ENCODE data around the gene CHID1.

Gene CHID1

GRCh38 chr11:947744-948143 is 37.1 kb upstream of the CHID1 start:
- no peak for TF ChIP-seq POLR2A (IDR thresholded peaks at IDR 0.05; ENCODE audit: low read depth, low read length)
- no peak for TF ChIP-seq TAF1 (IDR thresholded peaks at IDR 0.05; ENCODE audit: borderline replicate concordance, low read depth, low read length)
- no peak for TF ChIP-seq POLR2AphosphoS5 (IDR thresholded peaks at IDR 0.05; ENCODE audit: low read depth, low read length)
- FAIRE-seq (no peak), DNase-seq (ENCODE audit: insufficient read length) (no peak)

DNA sequence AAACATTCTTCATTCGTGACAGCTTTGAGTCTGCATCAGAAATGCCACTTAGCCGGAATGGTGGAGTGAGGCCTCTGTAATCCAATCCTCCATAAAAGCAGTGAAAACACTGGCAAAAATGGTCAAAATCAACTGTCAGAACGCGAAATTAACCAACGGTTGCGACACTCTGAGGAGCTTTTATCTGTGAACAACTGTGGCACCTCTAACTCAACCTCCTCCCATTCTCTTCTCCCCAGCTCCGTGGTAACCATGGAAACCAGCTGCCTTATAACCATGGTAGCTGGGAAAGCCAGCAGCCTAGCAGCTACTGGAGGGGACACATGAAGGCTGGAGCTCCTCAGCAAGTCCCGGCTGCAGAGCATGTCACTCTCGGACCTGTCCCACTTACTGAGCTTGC is 35.4 kb upstream of the CHID1 start:
- FAIRE-seq = no peak
- DNase-seq (ENCODE audit: insufficient read length) = no peak
- no peak for TF ChIP-seq POLR2A (IDR thresholded peaks at IDR 0.05; ENCODE audit: low read depth, low read length)
- TF ChIP-seq TAF1 (IDR thresholded peaks at IDR 0.05; ENCODE audit: borderline replicate concordance, low read depth, low read length) = no peak
- TF ChIP-seq POLR2AphosphoS5 (IDR thresholded peaks at IDR 0.05; ENCODE audit: low read depth, low read length) = no peak

DNA sequence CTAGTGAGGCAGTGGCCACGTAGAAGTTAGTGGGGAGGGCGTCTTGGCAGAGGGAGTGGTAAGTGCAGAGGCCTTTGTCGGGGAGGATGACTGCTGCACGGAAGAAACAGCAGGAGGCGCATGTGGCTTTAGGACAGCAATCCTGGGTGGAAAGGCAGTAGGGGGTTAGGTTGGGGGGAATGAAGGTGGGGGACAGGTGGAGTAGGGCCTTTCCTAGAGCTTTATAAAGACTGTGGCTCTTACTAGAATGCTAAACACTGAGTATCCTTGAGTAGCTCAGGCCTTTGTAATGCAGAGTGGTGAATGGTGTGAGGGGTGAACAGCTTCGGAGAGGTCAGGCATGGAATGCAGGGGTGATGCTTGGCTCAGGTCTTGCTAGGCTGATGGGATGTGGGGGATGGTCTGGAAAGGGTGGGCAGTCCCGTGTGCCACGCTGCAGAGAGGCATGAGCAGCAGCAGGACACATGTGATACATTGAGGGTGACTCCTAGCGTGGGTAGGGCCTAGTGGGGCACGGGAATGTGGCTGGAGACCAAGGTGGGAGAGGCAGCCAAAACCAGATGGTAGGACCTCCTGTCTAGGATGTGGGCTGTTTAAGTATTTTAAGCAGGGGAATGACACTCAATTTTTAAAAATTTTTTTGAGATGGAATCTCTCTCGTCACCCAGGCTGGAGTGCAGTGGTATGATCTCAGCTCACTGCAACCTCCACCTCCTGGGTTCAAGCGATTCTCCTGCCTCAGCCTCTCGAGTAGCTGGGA is 34.3 kb upstream of the CHID1 start:
- DNase-seq (ENCODE audit: insufficient read length) (no peak), FAIRE-seq (no peak)
- no peak for TF ChIP-seq POLR2A (IDR thresholded peaks at IDR 0.05; ENCODE audit: low read depth, low read length)
- TF ChIP-seq POLR2AphosphoS5 (IDR thresholded peaks at IDR 0.05; ENCODE audit: low read depth, low read length) = no peak
- no peak for TF ChIP-seq TAF1 (IDR thresholded peaks at IDR 0.05; ENCODE audit: borderline replicate concordance, low read depth, low read length)

DNA sequence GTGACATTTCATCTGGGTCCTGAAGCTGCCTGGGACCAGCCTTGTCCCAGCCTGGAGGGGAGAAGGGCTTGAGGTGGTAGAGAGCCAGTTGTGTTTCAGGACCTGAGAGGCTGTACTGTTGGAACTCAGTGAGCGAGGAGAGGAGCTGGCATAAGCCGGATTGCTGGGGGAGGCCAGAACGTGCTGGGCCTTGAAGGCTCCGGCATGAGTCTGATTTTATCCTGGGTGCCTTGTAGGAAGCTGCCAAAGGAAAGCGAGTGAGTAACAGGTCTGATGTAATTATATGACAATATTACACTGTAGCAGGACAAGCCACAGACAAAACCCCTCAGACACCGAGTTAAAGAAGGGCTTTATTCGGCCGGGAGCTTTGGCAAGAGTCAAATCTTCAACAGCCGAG is 32.2 kb upstream of the CHID1 start:
- TF ChIP-seq POLR2AphosphoS5 (IDR thresholded peaks at IDR 0.05; ENCODE audit: low read depth, low read length) (no peak), POLR2A (IDR thresholded peaks at IDR 0.05; ENCODE audit: low read depth, low read length) (no peak), TAF1 (IDR thresholded peaks at IDR 0.05; ENCODE audit: borderline replicate concordance, low read depth, low read length) (no peak)
- FAIRE-seq (no peak), DNase-seq (ENCODE audit: insufficient read length) (no peak)

DNA sequence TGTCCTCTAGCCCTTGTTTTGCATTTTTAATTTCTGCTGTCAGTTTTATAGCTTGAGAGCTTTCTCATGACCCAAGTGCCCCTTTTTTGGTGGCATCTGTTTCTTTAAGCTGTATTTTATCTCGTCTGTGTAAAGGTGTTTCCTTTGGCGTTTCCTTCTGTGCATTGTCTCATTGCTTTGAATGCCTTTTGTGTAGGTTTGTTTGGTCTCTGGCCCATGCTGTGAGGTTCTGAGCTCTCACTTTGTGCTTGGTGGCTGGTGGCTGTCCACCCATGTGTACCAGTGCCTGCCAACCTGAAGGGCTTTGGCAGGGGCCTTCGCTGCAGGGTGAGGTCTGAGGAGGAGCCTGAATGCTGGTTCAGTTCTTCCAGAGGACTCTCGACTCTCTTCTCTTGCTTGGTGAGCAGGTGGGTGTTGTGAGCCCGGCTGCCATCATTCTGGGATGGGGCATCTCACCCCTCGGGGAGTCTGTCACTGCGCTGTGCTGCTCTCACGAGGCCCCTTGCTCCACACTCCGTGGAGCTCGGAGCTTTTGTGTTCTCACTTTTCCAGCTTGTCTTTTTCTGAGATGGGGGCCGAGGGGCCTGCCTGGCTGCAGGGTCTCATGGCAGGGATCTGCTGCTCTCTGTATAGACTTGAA is 30.0 kb upstream of the CHID1 start:
- no peak for TF ChIP-seq POLR2A (IDR thresholded peaks at IDR 0.05; ENCODE audit: low read depth, low read length)
- TF ChIP-seq POLR2AphosphoS5 (IDR thresholded peaks at IDR 0.05; ENCODE audit: low read depth, low read length) = no peak
- TF ChIP-seq TAF1 (IDR thresholded peaks at IDR 0.05; ENCODE audit: borderline replicate concordance, low read depth, low read length) = no peak
- DNase-seq (ENCODE audit: insufficient read length) (no peak), FAIRE-seq (no peak)

- no peak for TF ChIP-seq POLR2AphosphoS5 (IDR thresholded peaks at IDR 0.05; ENCODE audit: low read depth, low read length)
- no peak for TF ChIP-seq POLR2A (IDR thresholded peaks at IDR 0.05; ENCODE audit: low read depth, low read length)
- no peak for TF ChIP-seq TAF1 (IDR thresholded peaks at IDR 0.05; ENCODE audit: borderline replicate concordance, low read depth, low read length)
- FAIRE-seq = no peak
- DNase-seq (ENCODE audit: insufficient read length) = no peak
Measured at GRCh38 chr11:937841-938261, 27.2 kb upstream of the CHID1 start.

GRCh38 chr11:936199-936598 is 25.6 kb upstream of the CHID1 start:
- FAIRE-seq (no peak), DNase-seq (ENCODE audit: insufficient read length) (no peak)
- TF ChIP-seq POLR2AphosphoS5 (IDR thresholded peaks at IDR 0.05; ENCODE audit: low read depth, low read length) = no peak
- no peak for TF ChIP-seq TAF1 (IDR thresholded peaks at IDR 0.05; ENCODE audit: borderline replicate concordance, low read depth, low read length)
- no peak for TF ChIP-seq POLR2A (IDR thresholded peaks at IDR 0.05; ENCODE audit: low read depth, low read length)

- FAIRE-seq (no peak), DNase-seq (ENCODE audit: insufficient read length) (no peak)
- no peak for TF ChIP-seq TAF1 (IDR thresholded peaks at IDR 0.05; ENCODE audit: borderline replicate concordance, low read depth, low read length)
- no peak for TF ChIP-seq POLR2AphosphoS5 (IDR thresholded peaks at IDR 0.05; ENCODE audit: low read depth, low read length)
- no peak for TF ChIP-seq POLR2A (IDR thresholded peaks at IDR 0.05; ENCODE audit: low read depth, low read length)
Measured at GRCh38 chr11:934527-934926, 23.9 kb upstream of the CHID1 start.

- no peak for DNase-seq (ENCODE audit: insufficient read length)
- FAIRE-seq = no peak
- no peak for TF ChIP-seq TAF1 (IDR thresholded peaks at IDR 0.05; ENCODE audit: borderline replicate concordance, low read depth, low read length)
- no peak for TF ChIP-seq POLR2AphosphoS5 (IDR thresholded peaks at IDR 0.05; ENCODE audit: low read depth, low read length)
- no peak for TF ChIP-seq POLR2A (IDR thresholded peaks at IDR 0.05; ENCODE audit: low read depth, low read length)
Measured at GRCh38 chr11:933936-934335, 23.3 kb upstream of the CHID1 start.

GRCh38 chr11:933142-933851 is 22.7 kb upstream of the CHID1 start:
- FAIRE-seq = no peak
- TF ChIP-seq POLR2A (IDR thresholded peaks at IDR 0.05; ENCODE audit: low read depth, low read length) (no peak), POLR2AphosphoS5 (IDR thresholded peaks at IDR 0.05; ENCODE audit: low read depth, low read length) (no peak), TAF1 (IDR thresholded peaks at IDR 0.05; ENCODE audit: borderline replicate concordance, low read depth, low read length) (no peak)

GRCh38 chr11:932435-932834 is 21.8 kb upstream of the CHID1 start:
- TF ChIP-seq TAF1 (IDR thresholded peaks at IDR 0.05; ENCODE audit: borderline replicate concordance, low read depth, low read length) (no peak), POLR2AphosphoS5 (IDR thresholded peaks at IDR 0.05; ENCODE audit: low read depth, low read length) (no peak), POLR2A (IDR thresholded peaks at IDR 0.05; ENCODE audit: low read depth, low read length) (no peak)
- FAIRE-seq (no peak), DNase-seq (ENCODE audit: insufficient read length) (no peak)

More at GRCh38 chr11:933142-933851, 22.7 kb upstream of the CHID1 start:
- DNase-seq (ENCODE audit: insufficient read length) = no peak

All from GM12892 (cell line).